Measurements from ENCODE around the gene TRMT6.

GRCh38 chr20:5938456-5939029 is 11.8 kb downstream of the TRMT6 start:
- no peak for TF ChIP-seq CTCF (IDR thresholded peaks at IDR 0.05)
- TF ChIP-seq POLR2A (IDR thresholded peaks at IDR 0.05), result no peak
